Uterus (tissue), 2 donors: Measurements from ENCODE around the gene CACNA1E.

Experiments used
- CTCF ChIP-seq, 4 experiments: fragments of 200-600 bp in 2 of 4; fragments of 450-650 bp in 2 of 4; sonication (generic) in 2 of 4; IDR thresholded peaks; one replicate each; pipeline ENCODE4 v1.5.1; 2016 to 2019; ENCODE audit warnings: antibody characterized with exemption in 4 of 4, mild to moderate bottlenecking in 2 of 4, moderate library complexity in 1 of 4
- POLR2A ChIP-seq, 2 donors: fragments of 450-650 bp; IDR thresholded peaks; one replicate each; pipeline ENCODE4 v1.6.1; 2016; ENCODE audit warnings: antibody characterized with exemption in 2 of 2, mild to moderate bottlenecking in 1 of 2, moderate library complexity in 1 of 2

GRCh38 chr1:181821701-181822100, 338.4 kb downstream of the CACNA1E start:
- TF ChIP-seq CTCF (IDR thresholded peaks at IDR 0.05) (no peak), POLR2A (IDR thresholded peaks at IDR 0.05) (no peak)
